ENCODE measurements around the gene KLF14.

DNA sequence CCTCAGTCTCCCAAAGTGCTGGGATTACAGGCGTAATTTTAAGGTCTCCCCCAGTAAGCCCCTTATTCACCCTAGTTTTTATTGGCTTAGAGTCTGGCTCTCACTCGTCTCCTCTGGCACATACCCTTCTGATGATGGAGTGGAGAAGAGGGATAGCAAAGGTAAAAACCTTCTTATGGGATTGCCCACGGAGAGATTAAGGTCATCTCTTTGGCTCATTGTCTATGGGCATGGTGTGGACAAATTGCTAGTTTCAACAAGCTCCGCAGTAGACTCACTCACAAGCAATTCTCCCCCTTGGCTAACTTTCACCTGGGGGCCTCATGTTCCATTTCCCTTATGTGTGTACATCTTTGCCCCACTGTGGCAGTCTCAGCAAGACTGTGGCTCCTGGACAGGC lies 25.2 kb downstream of the KLF14 start:
- TF ChIP-seq EZH2 (IDR thresholded peaks at IDR 0.05; ENCODE audit: insufficient read depth, poor library complexity, severe bottlenecking), result no peak
- TF ChIP-seq EZH2phosphoT487 (IDR thresholded peaks at IDR 0.05; ENCODE audit: insufficient read depth, low read depth), result no peak
